RWPE1 (cell line): ENCODE data around the gene EMC8.

ENCODE experiments used
- CTCF ChIA-PET: fragments of 350-600 bp; sonication (Branson Sonifier 250); formaldehyde crosslinking; extraction: SDS; loops from one replicate; lab custom pipeline; 2021; lab: Yijun Ruan, JAX
- POLR2A ChIA-PET: fragments of 400-600 bp; formaldehyde crosslinking; extraction: SDS; loops from one replicate; lab custom pipeline; 2020; ENCODE audit warnings: antibody characterized with exemption; ENCODE audit not compliant: low non-redundant PET; lab: Yijun Ruan, JAX
- DNase-seq: peaks from one replicate; pipeline ENCODE4 v3.0.0; 2012; ENCODE audit warnings: low spot score
- H3K27ac ChIP-seq: fragments of 450-650 bp; 2 replicates; pipeline ENCODE4 v1.5.1; 2017
- CTCF ChIP-seq: fragments of 450-650 bp; conservative IDR thresholded peaks from 2 replicates; pipeline ENCODE4 v1.5.1; 2017; ENCODE audit warnings: low read depth, mild to moderate bottlenecking

EMC8 gene

GRCh38 chr16:85816159-85816558, 16.8 kb upstream of the EMC8 start:
- no peak overlapping the region for H3K27ac ChIP-seq
- ChIA-PET POLR2A (no interaction called here), CTCF (no interaction called here)
- TF ChIP-seq CTCF = no peak
- no peak for DNase-seq

- ChIA-PET POLR2A (no interaction called here), CTCF (interaction anchor here (0.6 to 1.6 kb wide), 5 partner anchors 8 to 1557 kb away, joined by 3 to 6 read pairs (median 4); no protein-coding TSS in a partner anchor)
- no peak for TF ChIP-seq CTCF
- DNase-seq = no peak
- no peak overlapping the region for H3K27ac ChIP-seq
Measured at GRCh38 chr16:85812811-85813700, 13.7 kb upstream of the EMC8 start.

GRCh38 chr16:85812031-85812807, 12.9 kb upstream of the EMC8 start:
- POLR2A ChIA-PET = no interaction called here
- no peak for TF ChIP-seq CTCF

GRCh38 chr16:85810742-85811115, 11.4 kb upstream of the EMC8 start:
- no peak overlapping the region for H3K27ac ChIP-seq
- ChIA-PET CTCF (interaction anchor here (1.2 kb wide), 1 partner anchor 11 kb away, joined by 5 read pairs; no protein-coding TSS in a partner anchor), POLR2A (no interaction called here)
- TF ChIP-seq CTCF = no peak
- DNase-seq = no peak

More at GRCh38 chr16:85812031-85812807, 12.9 kb upstream of the EMC8 start:
- CTCF ChIA-PET = interaction anchor here (0.6 to 1.6 kb wide), 4 partner anchors 9 to 1556 kb away, joined by 3 to 6 read pairs (median 4); no protein-coding TSS in a partner anchor
- no peak overlapping the region for H3K27ac ChIP-seq
- no peak for DNase-seq

- no peak for TF ChIP-seq CTCF
- POLR2A ChIA-PET = no interaction called here
- CTCF ChIA-PET = interaction anchor here (1.2 to 1.7 kb wide), 2 partner anchors 11 kb away, joined by 5 to 6 read pairs; no protein-coding TSS in a partner anchor
- DNase-seq = no peak
- H3K27ac ChIP-seq = no peak overlapping the region
Measured at GRCh38 chr16:85810097-85810741, 10.9 kb upstream of the EMC8 start.

GRCh38 chr16:85809645-85810044, 10.3 kb upstream of the EMC8 start:
- ChIA-PET POLR2A (no interaction called here), CTCF (interaction anchor here (1.7 kb wide), 1 partner anchor 12 kb away, joined by 6 read pairs; no protein-coding TSS in a partner anchor)
- DNase-seq = no peak

More at GRCh38 chr16:85809645-85810044, 10.3 kb upstream of the EMC8 start:
- H3K27ac ChIP-seq = no peak overlapping the region
- TF ChIP-seq CTCF = no peak
